Erythroblast (primary cell): ENCODE measurements around the gene ALPK3.

Source experiments
- DNase-seq, 2 experiments: peaks; one replicate each; lab custom pipeline; 2025; lab: John Stamatoyannopoulos, UW
- GATA1 ChIP-seq: IDR thresholded peaks from 2 replicates; pipeline ENCODE4 v1.6.1; 2011; ENCODE audit warnings: low read depth, mild to moderate bottlenecking, control low read depth, low read length, moderate library complexity
- POLR2A ChIP-seq: IDR thresholded peaks from 2 replicates; pipeline ENCODE4 v1.6.1; 2011; ENCODE audit warnings: mild to moderate bottlenecking, low read length

Gene ALPK3

GRCh38 chr15:84858231-84858630 is 41.1 kb downstream of the ALPK3 start:
- no peak for DNase-seq
- TF ChIP-seq POLR2A (no peak), GATA1 (no peak)

- no peak for DNase-seq
- TF ChIP-seq GATA1 = no peak
- no peak for TF ChIP-seq POLR2A
These were observed 42.0 kb downstream of the ALPK3 start for GRCh38 chr15:84859144-84859543.

- no peak for DNase-seq
- TF ChIP-seq POLR2A (no peak), GATA1 (no peak)
These were observed 42.5 kb downstream of the ALPK3 start for GRCh38 chr15:84859651-84860050.

GRCh38 chr15:84861781-84862180 is 44.6 kb downstream of the ALPK3 start:
- DNase-seq = no peak
- TF ChIP-seq GATA1 (no peak), POLR2A (no peak)

GRCh38 chr15:84862214-84862975 is 45.2 kb downstream of the ALPK3 start:
- DNase-seq = no peak
- TF ChIP-seq POLR2A = no peak
- no peak for TF ChIP-seq GATA1

- TF ChIP-seq GATA1 (no peak), POLR2A (no peak)
- DNase-seq = no peak
These were observed 46.6 kb downstream of the ALPK3 start for GRCh38 chr15:84863565-84864443.

GRCh38 chr15:84864444-84864795 is 47.3 kb downstream of the ALPK3 start:
- DNase-seq = no peak
- TF ChIP-seq POLR2A = no peak
- TF ChIP-seq GATA1 = no peak

GRCh38 chr15:84865074-84865569 is 48.0 kb downstream of the ALPK3 start:
- TF ChIP-seq POLR2A = no peak
- TF ChIP-seq GATA1 = no peak
- DNase-seq = no peak

GRCh38 chr15:84868037-84868880 is 51.1 kb downstream of the ALPK3 start:
- DNase-seq = no peak
- TF ChIP-seq GATA1 (no peak), POLR2A (no peak)

GRCh38 chr15:84869510-84869909 is 52.4 kb downstream of the ALPK3 start:
- no peak for TF ChIP-seq GATA1

GRCh38 chr15:84871428-84871985 is 54.4 kb downstream of the ALPK3 start:
- no peak for DNase-seq
- TF ChIP-seq GATA1 (no peak), POLR2A (no peak)

More at GRCh38 chr15:84869510-84869909, 52.4 kb downstream of the ALPK3 start:
- DNase-seq = no peak

GRCh38 chr15:84872009-84872910 is 55.1 kb downstream of the ALPK3 start:
- TF ChIP-seq POLR2A (no peak), GATA1 (no peak)
- no peak for DNase-seq
